GM19324 (cell line): ENCODE results near the gene IQSEC1.

Source experiments
- ATAC-seq: cut with Tn5 transposase; IDR thresholded peaks from one replicate; pipeline ENCODE4 v1.9.1; 2021; ENCODE audit warnings: mild to moderate bottlenecking, moderate library complexity; ENCODE audit not compliant: unreplicated experiment, low FRiP score

The IQSEC1 gene

DNA sequence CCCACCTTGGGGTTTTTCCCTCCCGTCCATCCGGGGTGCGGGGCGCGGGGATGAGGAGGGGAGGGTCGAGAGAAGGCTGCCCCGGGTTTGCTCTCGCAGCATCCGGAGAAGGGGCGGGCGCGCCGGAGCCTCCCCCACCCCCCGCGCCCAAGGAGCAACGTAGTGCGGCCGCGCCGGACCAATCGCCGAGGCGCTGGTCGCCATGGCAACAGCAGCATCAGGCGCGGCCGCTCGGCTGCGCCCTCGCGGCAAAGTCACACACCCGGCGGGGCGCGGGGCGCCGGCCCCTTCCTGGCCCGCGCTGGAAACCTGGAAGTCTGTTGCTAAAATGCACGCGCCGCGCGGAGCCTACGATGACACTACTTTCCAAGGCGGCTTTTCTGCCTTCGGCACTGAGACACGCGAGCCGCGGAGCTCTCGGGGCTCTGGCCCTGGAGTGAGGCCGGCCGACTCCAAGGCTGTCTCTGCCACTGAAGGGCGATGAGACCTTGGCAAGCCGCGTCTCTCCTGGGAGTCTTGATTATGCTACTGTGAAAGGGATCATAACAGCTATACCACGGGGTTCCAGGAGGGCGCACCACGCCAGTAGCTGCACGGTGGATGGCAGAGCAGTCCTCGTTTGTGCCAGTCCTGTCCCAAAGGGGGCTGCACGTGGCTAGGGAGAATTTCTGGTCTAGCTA lies at the start of gene IQSEC1:
Gene IQSEC1, minus strand, starts transcription at position 104 of the 680 bp plus-strand sequence. CDS start 415 bp downstream, outside the sequence.
- peak; percentile 47 for ATAC-seq

DNA sequence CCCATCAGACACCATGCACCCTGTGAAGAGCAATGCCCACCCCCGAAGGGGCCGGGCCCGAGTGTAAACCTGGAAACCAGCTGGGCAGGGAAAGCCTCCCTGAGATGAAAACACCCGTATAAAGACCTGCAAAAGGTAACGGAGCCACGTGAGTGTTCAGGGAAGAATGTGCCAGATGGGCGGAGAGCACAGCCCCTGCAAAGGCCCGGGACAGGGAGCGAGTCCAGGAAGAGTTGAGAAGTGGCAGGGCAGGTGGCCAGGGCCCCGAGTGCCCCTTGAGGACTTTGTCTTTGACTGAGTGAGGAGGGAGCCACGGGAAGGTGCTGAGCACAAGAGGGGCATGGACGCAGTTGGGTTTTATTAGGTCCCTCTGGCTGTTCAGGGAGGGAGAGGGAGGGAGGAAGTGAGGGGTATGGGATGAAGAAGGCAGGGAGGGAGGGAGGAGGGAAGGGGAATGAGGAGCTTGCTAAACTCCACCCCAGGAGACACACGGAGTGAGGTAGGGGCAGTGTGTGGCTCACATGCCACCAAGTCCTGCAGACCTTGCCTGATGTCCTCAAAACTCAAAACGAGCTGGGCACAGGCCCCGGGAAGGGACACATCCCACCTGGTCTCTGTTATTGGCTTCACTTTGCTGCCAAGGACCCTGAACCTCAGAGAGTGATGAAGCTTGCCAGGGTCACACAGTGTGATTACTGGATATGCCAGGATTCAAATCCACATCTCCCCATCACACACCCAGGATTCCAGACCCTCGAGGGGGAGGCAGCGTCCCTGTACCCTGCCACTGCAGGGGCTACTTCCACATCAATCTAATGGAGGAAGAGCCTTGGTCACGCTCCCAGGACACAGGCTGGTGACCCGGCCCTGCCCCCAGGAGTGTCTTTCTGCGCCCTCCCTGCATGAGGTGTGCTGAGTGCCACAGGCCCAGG lies 49.1 kb upstream of the IQSEC1 start:
- no peak for ATAC-seq

DNA sequence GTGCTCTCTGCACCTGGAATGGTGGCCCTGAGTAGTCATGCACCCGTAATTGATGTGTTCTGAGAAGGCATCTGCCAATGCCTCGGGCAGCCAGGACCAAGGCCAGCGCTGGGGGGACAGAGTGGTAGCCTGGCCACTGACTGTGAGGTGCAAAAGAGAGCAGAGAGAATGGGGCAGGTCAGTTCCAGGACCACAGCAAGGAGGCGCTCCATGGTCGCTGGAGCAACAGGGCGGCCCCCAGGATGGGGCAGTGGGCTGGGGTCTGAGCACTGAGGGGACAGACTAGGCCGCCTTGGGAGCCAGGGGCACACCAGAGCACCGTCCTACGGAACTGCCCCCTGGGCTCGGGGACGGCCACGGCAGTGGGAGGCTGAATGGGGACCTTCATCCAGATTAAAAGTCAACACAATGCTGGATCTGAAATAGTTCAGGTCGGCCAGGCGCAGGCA lies 48.3 kb upstream of the IQSEC1 start:
- no peak for ATAC-seq

DNA sequence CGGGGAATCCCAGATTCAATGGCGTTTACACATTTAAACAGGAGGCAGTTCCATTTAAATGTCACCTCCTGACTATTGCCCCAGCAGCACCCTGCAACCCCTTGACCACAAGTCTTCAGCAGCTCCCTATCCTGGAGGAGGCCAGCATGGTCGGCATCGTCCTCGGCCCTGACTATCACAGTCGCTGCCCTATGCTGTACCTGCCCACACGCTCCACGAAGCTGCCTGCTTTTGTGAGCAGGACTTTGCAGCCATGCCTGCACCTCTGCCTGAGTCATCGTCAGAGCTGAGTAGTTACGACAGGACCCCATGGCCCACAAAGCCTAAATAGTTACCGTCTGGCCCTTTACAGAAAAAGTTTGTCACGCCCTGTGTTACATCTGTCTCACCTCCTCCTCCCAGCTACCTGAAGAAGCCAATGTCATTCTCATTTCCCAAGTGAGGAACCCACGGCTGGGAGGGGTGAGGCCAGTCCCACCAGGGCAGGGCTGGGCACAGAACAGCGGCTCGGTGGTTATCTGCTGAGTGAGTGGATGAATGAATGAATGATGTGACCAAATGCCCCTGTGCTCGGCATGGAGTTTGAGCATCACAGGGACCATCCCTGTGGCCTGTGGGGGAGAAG lies 47.8 kb upstream of the IQSEC1 start:
- ATAC-seq: no peak

DNA sequence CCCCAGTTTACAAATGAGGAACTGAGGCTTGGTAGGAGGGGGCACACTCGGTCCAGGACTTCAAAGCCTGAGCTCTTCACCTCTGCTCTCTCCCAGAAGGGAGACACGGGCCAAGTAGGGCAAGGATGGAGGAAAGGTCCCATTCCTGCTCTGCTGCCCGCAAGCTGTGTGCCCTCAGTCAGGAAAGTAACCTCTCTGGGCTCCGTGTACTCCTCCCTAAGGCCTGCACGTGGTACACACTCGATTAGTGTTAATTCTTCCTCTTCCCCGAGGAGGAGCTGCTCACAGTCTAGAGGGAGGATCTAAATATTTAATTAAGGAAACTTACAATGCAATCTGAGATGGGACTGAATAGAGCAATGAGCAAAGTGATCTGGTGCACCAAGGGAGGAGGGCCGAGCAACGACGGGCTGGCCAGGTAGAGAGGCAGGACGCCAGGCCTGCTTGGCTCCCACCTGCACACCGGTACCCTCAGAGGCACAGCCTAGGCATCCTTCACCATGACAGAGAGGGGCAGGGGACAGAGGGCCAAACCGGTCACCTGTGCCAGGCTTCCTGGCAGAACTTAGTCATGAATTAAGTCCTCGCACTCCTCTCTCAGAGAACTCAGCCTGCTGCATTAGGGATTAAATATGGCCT lies 47.2 kb upstream of the IQSEC1 start:
- ATAC-seq: no peak

DNA sequence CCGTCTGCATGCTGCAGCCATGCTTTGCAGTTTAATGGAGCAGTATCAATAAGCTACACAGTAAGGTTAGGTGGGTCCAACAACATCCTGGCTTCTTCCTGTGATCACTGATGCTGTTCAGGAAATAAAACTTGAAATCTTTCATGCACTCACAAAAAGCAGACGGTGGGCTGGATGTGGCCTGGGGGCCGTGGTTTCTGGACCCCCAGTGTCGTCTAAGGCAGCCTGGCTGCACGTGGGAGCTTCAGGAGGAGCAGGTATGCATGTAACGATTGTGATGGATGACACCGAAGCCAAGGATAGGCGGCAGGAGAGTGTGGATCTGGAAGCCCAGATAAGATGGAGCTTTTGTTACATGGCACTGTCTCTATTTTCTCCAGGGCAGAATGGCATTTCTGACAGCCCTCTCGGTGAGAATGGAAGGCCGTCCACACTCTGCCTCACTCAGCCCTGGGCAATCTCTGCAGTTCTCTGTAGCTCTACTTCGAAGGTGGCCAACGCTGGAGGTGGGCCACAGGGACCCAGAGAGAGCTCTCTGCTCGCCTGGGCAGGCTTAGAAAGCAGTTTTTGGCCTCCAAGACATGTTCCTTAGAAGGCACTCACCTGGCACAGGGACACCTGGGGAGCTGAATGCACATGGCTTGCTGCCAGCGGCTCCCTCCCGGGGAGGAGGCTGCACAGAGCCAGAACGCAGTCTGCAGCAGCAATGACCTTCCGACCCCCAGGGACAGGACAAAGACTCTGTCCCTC lies 46.4 kb upstream of the IQSEC1 start:
- ATAC-seq: no peak

DNA sequence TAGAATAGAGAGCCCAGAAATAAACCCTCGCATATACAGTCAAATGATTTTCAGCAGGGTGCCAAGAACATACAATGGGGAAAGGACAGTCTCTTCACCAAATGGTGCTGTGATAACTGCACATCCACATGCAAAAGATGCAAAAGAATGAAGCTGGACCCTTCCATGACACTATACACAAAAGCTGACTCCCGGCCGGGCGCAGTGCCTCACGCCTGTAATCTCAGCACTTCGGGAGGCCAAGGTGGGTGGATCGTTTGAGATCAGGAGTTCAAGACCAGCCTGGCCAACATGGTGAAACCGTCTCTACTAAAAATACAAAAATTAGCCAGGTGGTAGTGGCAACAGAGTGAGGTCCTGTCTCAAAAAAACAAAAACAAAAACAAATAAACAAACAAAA lies 43.2 kb upstream of the IQSEC1 start:
- ATAC-seq: no peak

DNA sequence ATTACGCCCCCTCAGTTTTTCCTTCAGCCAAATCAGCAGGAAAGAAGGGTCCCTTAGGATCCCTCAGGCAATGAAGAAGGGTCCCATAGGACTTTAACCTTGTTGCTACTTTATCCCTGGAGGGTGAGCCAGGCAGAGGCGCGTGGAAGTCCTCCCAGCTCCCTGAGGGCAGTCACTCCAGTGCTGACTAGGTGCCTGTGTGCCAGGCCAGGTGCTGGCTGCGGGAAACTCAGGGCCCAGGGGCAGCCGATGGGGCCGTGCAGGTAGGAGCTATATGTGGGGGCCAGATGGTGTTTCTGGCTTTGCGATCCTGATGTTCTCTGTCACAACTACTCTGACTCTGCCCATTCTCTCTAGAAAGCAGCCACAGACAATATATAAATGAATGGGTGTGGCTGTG lies 42.8 kb upstream of the IQSEC1 start:
- no peak for ATAC-seq

DNA sequence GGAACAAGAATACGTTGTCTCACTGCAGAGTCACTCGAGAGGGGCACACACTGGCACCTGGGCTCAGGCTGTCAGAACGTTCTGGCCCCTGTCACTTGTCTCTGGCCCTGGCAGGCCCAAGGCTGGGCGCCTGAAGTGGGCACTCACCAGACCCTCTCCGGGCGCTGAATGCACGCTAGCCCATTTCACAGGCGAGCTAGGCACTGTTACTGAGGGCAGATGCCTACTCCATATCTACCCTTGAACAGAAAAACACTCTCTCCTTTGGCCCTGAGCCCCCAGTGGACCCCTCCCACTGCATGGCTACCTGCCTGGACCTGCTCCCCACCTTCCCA lies 42.3 kb upstream of the IQSEC1 start:
- no peak for ATAC-seq

DNA sequence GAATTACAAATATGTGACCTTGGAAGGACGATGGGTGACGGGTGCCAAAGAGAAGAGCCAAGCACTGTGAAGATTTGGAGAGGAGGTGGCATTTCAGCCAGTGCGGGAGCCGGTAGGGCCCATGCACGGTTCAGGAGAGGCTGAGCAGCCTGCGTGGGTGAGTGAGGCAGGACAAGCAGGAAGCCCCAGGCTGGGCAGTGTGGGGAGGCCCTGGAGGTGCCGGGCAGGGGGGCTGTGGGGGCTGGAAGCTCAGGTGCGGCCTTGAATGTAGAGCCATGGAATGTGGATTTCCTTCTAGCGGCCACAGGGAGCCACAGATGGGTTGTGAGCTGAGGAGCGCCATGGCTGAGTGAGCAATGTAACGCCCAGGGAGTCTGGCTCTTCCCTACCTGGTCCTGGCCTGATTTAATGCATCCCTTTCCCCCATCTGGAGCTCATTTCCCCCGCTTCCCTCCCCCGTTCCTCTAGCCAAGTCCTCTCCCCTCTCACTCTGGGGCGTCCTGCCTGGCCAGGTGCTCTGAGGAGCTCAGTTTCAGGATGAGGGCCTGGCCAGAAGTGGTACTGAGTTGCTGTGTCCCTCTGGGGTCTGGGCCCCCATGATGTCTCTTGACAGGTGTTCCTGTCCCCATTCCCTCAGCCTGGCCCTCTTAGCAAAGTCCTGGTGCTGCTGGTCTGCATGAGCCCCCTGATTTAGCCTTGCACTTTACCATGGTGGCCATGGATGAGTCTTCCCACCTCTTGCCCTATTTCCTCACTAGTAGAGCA lies 41.8 kb upstream of the IQSEC1 start:
- ATAC-seq: no peak

DNA sequence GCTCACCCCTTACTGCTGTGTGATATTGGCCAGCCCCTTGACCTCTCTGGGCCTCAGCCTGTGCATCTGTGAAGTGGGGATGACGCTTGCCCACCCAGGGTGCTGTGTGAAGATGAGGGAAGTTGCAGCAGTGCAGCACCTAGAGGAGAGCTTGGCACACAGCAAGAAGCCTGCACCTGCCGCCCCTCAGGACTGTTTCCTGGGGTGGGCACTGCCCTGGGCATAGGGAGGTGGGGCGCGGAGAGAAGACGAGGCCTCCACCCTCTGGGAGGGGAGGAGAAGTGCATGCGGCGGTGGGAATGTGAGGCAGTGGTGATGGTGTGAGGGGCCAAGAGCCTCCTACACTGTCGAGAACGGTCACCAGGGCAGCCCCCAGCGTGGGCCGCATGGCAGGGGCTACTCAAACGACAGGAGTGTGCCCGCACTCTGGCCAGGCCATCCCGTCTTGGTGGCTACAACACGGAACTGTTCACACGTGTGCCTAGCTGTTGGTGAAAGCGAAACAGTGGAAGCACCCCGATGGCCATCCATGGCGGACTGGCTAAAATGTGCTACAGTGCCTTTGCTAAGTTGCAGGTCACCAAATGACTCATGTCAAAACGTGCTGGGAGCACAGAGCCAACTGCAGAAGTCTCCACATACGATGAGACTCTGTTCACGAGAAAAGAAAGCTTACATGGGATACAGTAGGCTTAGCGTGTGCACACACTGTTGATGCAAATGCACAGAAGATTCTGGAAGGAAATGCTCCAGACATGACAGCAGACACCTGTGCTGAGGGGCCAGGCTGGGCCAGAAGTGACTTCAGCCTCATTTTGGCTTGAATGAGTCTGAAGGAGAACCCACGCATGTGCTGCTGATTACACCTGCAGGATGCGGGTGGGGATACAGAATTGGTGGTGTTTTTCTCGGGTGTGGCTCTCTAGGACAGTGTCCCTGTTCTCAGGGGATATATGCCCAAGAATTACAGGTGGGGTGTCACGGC lies 40.4 kb upstream of the IQSEC1 start:
- no peak for ATAC-seq

DNA sequence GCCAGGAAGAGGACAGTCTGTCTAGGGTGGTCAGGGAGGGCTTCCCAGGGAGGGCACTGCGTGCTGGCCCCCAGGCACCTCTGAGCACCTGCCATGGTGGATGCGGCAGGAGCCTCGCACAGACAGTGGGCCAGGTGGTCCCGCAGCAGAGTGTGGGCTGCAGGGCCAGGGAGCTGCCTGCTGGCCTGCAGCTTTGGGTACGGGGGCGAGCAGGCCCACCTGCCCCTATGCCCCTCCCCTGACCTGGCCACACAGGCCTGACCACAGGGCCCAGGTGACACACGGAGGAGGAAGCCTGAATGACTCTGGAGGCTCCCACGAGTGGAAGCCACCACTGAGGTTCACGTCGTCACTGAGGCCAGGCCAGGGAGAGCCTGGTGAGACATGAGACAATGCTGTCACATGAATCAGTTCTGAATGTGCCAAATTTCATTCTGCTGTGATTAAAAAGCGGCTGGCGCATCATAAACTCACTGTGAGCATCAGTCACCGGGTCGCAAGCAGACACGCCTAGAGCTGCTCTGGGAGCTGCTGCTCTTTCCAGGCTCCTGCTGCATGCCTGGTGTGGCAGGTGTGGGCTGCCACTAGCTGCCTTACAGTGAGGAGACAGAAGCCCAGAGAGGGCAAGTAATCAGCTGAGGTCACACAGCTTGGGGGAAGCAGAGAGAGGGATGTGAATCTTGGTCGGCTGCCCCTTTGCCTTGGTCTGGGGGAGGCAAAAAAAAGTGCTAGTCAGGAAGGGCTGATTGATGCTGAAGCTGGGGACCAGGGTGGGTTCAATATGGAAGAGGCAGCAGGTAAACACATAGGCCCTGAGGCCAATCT lies 39.5 kb upstream of the IQSEC1 start:
- no peak for ATAC-seq

DNA sequence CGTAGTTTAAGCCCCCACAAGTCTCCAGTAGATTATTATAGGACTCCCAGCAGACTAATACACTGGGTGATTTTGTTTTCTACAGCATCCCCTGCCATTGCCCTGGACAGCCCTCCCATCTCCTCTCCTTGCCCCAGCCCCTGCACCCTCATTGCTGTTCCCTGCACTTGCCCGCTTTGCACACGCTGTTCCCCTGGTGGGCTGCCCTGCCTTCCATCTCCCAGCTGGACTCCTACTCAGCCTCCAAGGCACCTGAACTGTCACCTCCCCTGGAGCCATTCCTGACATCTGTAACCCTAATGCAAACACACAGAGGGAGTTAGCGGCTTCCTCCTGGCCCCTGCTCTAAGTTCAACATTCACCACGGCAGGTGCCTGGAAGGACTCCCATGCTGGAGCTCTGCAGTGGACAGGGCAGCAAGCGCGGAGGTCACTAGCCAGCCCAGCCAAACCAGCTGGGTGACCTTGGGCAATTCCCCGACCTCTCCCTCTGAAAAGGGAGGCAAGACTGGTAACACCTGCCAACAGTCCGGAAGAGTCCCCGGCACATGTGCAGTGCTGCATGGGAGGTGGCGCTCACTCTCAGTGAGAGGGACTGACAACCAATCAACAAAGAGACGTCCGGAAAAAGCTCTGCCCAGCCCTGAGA lies 38.8 kb upstream of the IQSEC1 start:
- no peak for ATAC-seq

DNA sequence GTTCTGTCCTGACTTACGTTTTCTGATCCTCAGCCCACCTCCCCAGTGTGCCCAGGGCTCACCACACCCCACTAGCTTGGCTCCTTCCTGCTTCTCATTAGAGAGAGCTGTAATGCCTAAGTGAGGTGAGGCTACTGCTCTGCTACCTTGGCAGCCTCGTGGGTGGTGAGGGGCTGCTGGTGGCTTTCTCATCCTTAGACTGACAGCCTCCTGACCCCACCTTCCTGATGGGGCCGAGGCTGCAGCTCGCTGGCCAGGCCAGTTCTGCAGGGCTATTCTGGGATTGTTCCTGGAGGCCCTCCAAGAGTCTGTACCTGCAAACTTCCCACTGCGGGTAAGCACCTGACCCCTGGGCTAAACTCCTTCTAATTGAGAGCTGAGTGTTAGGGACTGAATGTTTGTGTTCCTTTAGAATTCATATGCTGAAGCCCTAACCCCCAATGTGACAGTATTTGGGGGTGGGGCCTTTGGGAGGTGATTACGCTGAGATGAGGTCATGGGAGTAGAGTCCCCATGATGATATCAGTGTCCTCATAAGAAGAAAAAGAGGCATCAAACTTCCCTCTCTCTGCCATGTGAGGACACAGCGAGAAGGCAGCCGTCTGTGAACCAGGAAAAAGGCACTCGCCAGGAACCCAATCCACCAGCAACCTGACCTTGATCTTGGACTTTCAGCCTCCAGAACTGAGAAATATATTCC lies 38.1 kb upstream of the IQSEC1 start:
- no peak for ATAC-seq

DNA sequence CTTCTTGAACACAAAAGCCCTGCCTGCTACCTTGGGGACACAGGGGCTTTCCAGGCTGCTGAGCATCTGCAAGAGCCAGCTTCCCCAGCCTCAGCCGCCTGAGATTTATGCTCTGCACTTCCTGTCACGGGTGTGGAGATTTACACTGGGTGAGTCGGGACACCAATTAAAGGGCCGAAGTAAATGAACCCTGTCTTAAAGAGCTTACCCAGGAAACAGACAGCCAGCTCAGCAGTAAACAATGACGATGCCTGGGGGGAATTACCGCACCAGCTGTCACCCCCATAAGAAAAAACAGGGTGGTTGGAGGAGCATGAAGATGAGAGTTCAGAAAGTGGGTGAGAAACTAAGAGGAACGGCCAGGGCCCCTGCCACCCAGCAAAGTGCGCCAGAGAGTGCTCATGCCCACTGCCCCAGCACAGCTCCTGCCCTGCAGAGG lies 37.5 kb upstream of the IQSEC1 start:
- no peak for ATAC-seq

DNA sequence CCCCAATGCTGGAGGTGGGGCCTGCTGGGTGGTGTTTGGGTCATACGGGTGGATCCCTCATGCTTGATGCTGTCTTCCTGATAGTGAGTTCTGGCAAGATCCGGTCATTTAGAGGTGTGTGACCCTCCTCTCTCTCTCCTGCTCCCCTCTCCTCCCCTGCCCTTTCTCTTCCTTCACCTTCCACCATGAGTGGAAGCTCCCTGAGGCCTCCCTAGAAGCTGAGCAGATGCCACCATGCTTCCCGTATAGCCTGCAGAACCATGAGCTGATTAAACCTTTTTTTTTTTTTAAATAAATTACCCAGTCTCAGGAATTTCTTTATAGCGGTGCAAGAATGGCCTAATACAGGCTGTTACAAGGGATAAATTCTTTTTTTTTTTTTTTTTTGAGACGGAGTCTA lies 36.3 kb upstream of the IQSEC1 start:
- no peak for ATAC-seq
